T-helper 2 cell (primary cell): ENCODE results near the gene ME1.
"Not testable (repeated sequence)": the region's sequence is repeated elsewhere in the genome, so short reads cannot be mapped to it uniquely, and the experiment has no call there.

Source experiments
- DNase-seq, 5 experiments: peaks; one replicate each; pipeline versions ENCODE4 v3.0.0 to v3.0.0-alpha.2; 2012 to 2022

Gene ME1

DNA sequence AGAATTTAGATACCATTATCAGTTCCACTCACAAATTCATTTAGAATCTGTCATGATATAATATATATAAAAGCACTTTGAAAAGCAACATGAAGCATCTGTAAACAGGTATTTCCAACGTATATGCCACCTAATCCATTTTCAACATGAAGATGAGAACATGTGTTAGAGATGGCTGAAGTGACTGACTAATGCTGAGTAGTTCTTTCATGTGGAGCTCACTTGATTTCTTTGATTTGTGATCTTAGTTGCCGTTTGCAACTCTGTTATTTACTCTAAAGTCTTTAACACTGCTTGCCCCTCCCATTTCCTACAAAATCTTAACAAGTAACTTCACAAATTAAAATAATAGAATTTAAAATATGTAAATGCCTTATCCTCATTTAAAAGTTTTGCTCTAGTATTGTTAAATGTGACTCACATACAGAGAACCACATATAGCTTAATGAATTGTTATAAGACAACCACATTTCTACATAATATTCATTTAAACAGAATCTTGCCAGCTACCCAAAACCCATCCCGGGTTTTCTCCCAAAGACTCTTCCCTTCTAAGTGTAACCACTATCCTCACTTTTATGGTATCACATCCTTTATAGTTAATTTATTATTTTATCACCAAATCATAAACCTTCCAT, 78.3 kb downstream of the ME1 start:
- DNase-seq = no peak

DNA sequence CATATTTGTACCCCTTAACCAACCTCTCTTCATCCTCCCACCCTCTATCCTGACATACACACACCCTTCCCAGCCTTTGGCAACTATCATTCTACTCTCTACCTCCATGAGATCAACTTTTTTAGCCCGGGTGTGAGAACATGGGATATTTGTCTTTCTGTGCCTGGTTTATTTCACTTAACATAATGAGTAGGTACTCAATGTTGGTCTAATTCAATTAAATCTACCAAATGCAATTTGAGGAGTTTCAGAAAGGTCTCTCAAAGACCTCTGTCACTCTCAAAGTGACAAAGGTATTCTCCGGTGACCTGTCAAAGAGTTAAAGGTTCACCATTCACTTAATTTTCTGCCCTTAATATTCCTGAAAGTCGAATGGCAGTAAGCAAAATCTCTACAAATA, 87.7 kb downstream of the ME1 start:
- DNase-seq = no peak

DNA sequence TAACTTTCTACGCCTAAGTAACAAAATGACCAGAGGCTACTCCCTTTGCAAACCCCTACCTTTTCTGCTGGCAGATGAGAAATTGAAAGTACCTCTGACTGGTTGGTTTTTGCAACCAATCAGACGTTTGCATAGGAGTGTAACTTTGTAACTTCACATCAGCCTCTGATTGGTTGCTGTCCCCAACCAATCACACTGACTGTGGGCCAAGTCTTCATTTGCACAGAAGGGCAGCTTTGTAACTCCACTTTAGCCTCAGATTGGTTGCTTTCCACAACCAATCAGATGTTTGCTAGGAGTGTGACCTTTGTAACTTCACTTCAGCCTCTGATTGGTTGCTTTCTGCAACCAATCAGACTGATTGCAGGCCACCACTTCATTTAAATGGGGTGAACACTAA, 89.1 kb downstream of the ME1 start:
- peak in 1 of 5 experiments; percentile 15 for DNase-seq

DNA sequence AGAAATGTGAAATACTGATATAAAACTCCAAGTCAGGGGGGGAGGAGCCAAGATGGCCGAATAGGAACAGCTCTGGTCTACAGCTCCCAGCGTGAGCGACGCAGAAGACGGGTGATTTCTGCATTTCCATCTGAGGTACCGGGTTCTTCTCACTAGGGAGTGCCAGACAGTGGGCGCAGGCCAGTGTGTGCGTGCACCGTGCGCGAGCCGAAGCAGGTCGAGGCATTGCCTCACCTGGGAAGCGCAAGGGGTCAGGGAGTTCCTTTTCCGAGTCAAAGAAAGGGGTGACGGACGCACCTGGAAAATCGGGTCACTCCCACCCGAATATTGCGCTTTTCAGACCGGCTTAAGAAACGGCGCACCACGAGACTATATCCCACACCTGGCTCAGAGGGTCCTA, 96.9 kb downstream of the ME1 start:
- not testable (repeated sequence) for DNase-seq

DNA sequence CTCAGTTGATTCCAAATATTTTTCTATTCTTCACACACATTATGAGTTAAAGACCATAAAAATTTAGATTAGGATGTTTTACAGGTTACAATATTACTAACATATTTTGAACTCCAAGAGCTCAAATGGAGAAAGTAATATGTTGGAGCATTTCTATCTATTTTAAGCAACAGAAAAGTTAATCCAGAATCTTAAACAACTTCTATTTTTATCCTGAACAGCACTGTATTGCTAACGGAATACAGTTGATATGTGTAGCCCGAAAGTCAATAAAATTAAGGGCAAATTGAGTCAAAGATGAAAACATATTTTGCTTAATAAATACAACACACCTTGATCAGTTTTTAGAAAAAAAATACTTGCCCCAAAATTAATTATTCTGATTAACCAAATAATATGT, 97.4 kb downstream of the ME1 start:
- no peak for DNase-seq

DNA sequence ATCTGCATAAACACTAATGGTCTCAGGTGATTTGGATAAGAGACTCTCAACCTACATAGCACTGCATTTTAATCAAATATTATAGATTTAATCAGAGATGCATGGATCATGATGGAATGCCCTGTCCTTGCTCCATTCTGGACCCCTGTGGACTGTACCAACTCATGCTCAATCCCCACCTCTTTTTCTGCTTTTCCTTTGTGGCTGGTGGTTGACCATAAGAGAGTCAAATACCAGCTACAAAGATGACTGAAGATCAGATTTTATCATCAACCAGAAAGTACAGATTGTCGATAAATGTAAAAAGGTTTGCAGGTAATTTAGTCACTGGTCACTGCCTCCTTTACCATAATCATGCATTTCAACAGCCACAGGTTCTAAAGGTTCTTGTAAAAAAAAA, 116.2 kb downstream of the ME1 start:
- peak in 1 of 5 experiments; percentile 33 for DNase-seq

DNA sequence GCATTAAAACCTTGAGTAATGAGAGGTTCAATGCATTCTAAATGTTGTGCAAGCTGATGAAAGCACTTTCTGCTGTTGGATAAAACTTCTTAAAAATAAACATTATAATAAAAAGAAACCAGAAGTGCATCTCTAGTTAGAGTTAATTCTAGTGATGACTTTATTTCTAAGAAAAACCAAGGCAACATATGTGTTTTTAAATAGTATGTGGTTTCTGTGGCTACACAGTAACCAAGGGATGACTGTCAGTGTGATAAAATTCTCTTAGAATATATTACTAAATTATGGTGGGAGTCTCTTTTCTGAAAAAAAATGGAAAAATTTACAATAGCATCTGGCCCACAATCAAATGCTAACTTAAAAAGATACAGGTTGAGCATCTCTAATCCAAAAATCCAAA, 117.0 kb downstream of the ME1 start:
- peak in 1 of 5 experiments; percentile 14 for DNase-seq

DNA sequence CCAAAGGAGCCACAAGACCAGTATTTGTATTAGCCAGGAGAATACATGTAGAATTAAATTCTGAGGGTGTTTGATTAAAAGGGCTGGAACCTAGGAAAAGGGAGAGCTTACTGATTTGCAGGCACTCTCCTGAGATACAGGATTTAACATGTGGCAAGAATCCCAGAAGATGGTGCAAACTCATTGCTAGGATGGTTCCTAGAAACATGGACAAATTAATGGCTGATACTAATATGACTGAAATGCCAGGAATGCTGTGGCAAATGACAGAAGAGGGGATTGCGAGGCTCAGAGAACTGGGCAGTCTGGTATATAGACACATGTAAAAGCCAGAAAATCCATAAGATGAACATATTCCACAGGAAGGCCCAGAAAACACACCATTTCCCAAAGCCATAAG, 119.6 kb downstream of the ME1 start:
- DNase-seq = no peak

DNA sequence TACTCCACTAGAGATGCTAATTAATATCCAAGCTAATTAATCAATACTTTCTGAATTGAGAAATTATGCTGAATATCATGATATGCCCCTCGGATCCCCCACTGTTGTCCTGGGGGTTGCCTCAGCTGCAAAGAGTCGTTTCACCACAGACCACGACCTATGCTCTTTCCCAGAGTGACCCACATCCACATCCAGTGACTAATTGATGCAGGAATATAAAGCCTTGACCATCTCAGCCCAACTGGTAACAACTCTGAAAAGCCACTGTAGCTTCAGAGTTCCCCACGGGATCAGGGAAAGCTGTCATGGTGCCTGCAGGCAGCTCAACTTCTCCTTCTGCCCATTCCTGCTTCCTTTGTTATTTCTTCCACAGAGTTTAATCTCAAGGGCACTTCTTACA, 120.8 kb downstream of the ME1 start:
- DNase-seq = no peak

DNA sequence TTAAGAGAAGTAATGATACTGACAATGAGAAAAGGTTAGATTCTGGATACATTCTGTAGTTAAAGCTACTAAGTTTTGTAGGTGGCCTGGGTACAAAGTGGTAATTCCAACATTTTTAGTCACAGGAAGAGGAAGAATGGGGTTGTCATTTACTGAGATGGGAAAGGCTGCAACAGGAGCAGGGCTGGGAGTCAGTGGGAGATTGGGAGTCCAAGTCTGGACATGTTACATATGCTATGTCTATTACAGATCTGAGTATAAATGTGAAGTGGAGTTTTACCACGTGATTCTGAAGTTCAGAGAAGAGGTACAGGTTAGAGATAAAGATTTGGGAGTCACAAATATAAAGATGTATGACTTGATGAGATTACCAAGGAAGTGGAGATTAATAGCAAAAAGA, 121.5 kb downstream of the ME1 start:
- DNase-seq = no peak

DNA sequence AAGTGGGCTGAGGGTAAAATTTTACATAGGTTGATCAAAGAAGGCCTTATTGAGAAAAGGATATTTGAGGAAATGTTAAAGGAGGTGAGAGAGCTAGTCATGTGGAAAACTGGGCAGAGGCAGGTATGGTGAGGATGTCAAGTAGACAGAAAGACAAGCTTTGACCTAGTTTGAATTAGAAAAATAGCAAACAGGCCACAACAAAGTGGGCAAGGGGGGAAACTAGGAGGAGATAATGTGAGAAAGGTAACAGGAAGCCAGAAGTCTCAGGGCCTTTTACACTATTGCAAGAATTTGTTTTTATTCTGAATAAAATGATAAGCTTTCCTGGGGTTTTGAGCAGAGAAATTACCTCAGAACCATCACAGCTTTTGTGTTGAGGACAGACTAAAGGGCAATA, 122.0 kb downstream of the ME1 start:
- DNase-seq = peak in 1 of 5 experiments; percentile 75

DNA sequence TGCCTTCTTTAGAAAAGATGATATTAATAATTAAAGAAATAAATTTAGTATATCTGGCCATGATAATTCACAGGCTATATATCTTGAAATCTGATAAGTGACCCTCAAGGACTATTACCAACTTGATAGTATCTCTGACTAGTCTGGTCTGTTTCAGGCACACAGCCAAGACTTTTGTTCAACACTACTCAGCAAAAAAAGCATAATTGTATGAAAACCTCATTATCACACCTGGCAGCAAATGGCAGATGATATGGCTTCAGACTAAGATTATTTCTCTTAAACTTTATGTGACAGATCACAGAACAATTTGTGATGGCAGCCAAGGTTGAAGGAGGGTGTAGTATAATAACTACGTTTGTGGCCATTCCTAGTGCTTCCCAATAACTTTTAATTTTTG, 123.0 kb downstream of the ME1 start:
- DNase-seq = peak in 1 of 5 experiments; percentile 13

DNA sequence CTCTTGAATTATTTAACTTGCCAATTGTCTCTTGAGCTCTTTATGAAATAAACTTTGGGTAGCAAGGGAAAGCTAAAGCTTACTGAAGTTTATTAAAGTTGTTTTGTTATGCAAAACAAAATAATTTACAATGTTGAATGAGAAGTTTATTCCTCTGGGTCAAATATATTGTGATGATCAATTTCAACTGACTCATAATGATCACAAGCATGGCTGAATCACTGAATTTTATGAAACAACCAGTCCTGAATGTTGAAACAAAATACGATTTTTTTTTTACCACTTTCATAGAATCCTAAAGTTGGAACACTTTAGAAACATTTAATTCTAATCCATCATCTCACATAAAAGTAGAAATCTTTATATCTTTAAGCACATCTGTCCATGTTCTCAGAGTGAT, 127.4 kb downstream of the ME1 start:
- DNase-seq = no peak

DNA sequence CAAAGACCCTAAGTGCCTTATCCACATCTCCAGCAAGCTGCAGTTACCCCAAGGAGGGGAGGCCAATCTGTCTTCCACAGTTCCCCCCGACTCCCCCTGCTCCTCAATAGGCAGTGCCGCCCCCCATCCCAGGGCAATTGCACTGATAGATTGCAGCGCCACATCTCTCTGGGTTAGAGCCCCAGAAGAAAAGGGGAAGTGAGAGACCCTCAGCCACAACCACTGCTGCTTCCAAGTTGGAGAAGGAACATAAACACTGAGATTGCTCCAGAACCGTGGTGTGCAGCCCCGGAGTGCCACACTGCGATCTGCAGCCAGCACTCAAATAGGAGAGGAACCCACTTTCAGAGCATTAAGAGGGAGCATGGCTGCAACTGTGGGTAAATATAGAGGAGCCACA, 136.2 kb downstream of the ME1 start:
- no peak for DNase-seq

DNA sequence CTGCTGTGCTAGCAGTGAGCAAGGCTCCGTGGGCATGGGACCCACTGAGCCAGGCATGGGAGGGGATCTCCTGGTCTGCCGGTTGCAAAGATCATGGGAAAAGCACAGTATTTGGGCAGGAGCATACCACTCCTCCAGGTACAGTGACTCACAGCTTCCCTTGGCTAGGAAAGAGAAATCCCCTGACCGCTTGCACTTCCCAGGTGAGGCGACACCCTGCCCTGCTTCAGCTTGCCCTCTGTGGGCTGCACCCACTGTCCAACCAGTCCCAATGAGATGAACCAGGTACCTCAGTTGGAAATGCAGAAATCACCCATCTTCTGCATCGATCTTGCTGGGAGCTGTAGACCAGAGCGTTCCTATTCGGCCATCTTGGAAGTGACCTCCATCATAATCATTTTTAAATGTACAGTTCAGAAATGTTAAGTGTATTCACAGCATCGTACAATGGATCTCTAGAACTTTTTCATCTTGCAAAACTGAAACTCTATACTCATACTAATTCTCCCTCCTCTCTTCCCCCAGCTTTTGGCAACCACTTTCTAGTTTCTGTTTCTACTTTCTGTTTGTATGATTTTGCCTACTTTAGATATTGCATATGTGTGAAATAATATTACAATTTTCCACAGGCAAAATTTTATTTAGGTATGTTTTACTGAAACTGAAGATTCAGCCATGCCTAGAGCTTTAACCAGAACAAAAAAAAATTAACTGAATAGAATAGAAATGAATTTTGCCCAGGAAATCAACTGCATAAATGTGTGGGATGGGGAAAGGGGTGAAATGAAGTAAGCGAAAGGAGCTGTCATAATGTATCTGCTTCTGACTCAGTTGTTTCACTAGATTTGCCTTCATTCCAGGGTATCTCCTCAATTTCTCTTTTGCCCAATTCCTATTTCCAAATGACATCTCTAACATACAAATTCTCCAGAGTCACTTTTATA, 137.7 kb downstream of the ME1 start:
- peak in 1 of 5 experiments; percentile 27 for DNase-seq

DNA sequence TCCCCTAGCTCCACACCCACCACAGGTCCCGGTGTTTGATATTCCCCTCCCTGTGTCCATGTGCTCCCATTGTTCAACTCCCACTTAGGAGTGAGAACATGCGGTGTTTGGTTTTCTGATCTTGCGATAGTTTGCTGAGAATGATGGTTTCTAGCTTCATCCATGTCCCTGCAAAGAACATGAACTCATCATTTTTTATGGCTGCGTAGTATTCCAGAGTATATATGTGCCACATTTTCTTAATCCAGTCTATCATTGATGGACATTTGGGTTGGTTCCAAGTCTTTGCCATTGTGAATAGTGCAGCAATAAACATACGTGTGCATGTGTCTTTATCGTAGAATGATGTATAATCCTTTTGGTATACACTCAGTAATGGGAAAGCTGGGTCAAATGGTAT, 143.6 kb downstream of the ME1 start:
- not testable (repeated sequence) for DNase-seq

DNA sequence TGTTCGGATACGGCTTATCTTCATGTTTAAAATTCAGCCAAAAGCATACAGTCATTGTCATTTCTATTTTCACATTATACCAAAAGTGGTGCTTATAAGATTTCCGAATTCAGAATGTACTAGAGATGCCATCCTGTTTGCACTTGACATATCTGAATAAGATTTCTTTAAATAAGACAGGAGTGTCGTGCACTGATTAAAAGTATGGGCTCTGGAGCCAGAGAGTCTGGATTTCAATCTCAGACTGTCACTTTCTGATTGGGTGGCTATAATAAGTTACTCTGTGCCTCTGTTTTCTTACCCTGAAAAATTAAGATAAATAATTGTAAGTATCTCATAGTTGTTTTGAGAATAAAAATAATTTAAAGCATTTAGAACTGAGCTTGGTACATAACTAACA, 144.9 kb downstream of the ME1 start:
- no peak for DNase-seq

DNA sequence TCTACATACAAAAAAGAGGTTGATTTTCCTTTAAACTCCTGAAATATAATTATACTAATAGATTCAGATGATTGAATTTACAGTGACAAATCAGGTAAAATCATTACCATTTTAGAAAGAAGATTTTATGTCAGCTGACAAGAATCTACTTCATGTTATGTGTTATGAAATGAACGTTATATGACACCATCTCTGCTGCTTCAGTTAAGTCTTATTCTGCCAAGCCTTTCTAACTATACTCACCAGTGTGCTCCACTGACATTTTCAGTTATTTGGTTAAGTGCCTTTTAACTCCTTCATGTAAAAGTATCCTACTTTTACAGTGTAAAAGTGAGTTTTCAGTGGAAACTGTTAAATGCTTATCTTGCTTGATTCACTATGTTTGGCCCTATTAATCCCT, 157.3 kb downstream of the ME1 start:
- no peak for DNase-seq

DNA sequence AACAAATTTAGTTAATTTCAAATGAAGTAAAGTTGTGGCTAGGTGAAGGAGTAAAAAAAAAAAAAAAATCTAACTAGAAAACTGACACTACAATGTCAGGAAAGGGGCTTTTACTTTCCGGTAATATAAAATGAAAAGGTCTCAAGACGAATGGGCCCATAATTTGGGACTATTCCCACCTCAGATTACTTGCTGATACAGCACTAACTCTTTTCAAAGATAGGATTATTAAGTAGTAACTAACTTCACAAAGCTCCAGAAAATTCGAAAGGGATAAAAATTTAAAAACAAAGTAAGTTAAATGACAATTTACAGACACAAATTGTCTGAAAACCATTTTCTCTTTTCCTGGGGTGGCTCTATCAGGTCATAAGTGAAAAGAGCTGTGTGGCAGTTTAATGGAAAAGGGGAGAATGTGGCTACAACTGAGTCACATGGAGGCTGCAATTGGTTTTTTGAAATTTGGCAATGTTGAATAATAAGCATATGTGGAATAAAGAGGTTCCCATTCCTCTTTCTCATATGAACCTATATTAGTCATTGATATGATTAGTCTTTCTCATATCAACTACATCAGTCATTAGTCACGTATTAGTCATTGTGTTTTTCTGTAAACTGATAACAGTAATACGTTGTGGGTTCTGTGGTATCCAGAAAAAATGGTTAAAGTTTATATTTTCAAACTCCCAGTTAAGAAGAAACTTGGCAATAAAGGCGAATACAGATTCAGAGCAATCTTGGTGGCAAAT, 159.7 kb downstream of the ME1 start:
- no peak for DNase-seq

DNA sequence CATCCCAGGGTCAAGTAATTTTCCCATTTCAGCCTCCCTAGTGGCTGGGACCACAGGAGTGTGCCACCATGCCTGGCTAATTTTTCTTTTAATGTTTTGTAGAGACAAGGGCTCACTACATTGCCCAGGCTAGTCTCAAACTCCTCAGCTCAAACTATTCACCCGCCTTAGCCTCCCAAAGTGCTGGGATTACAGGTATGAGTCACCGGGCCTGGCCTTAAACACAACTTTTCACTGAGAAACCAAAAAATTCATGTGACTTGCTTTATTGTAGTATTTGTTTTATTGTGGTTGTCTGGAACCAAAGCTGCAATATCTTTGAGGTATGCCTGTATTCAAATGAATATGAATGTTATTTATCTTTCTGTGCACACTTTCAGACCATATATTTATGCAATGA, 165.5 kb downstream of the ME1 start:
- no peak for DNase-seq

DNA sequence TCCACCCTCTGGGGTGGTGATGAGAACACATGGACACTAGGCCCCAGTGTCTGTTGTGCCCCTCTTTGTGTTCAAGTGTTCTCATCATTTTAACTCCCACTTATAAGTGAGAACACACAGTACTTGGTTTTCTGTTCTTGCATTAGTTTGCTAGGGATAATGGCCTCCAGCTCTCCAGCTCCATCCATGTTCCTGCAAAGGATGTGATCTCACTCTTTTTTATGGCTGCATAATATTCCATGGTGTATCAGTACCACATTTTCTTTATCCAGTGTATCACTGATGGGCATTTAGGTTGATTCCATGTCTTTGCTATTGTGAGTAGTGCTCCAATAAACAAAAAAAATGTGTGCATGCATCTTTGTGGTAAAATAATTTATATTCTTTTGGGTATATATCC, 170.3 kb downstream of the ME1 start:
- no peak for DNase-seq

DNA sequence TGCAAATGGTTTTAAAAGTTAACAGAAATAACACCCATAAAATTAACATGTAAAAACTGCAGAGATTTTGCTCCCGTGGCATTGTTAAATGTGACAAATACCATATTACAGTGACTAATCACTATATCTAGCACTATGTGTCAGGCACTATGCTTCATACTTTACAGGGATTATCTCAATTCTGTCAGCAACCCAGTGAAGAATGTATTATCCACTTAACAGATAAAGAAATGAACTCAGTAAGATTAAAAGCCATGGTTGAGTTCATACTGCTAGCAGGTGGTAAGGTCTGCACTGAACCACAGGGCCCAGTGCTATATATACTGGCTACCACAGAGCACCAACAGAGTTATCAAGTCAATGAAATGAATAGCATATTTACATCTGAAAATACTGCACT, 172.3 kb downstream of the ME1 start:
- no peak for DNase-seq

DNA sequence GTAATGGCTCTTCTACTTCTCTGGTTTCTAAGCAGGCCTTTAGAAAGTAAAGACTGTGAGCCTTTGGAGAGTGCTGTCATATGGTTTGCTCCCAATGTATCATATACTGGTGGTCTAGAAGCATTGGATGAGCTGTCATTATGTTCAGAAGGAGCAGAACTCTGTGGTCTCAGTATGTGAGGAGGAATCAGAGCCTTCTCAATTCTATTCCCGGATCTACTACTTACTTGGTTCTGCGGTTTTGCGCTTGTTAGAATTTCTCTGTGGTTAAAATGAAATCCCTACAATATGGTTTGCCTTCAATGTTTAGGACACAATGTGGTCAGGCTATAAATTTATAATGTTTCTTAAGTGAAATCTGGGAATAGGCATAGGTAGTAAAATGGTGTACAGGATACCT, 173.1 kb downstream of the ME1 start:
- DNase-seq = no peak

DNA sequence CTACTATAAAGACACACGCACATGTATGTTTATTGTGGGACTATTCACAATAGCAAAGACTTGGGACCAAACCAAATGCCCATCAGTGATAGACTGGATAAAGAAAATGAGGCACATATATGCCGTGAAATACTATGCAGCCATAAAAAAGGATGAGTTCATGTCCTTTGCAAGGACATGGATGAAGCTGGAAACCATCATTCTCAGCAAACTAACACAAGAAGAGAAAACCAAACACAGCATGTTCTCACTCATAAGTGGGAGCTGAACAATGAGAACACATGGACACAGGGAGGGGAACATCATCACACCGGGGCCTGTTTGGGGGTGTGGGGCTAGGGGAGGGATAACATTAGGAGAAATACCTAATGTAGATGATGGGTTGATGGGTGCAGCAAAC, 174.1 kb downstream of the ME1 start:
- not testable (repeated sequence) for DNase-seq
